Measurements from ENCODE around the gene NCMAP.
"Not testable (repeated sequence)": the region's sequence is repeated elsewhere in the genome, so short reads cannot be mapped to it uniquely, and the experiment has no call there.

The NCMAP gene

GRCh38 chr1:24547195-24547594, 8.7 kb upstream of the NCMAP start:
- Histone ChIP-seq H3K9me3 (ENCODE audit: control insufficient read depth, low read length) (no peaks in the 10 kb centered on the region), H3K4me1 (no peaks in the 10 kb centered on the region), H3K4me2 (ENCODE audit: low read length) (no peak overlapping the region), H3K27ac (no peak overlapping the region), H3K27me3 (ENCODE audit: control insufficient read depth, insufficient read depth, low read length) (no peaks in the 10 kb centered on the region), H3K79me2 (no peaks in the 10 kb centered on the region), H2AFZ (no peak overlapping the region), H3K9ac (no peak overlapping the region), H3K4me3 (ENCODE audit: low read depth, low read length) (no peak overlapping the region), H3K36me3 (ENCODE audit: control insufficient read depth, insufficient read depth, low read length) (no peaks in the 10 kb centered on the region)
- no peak for TF ChIP-seq CTCF (IDR thresholded peaks at IDR 0.05)

GRCh38 chr1:24548070-24548469, 7.8 kb upstream of the NCMAP start:
- Histone ChIP-seq H3K27me3 (ENCODE audit: control insufficient read depth, insufficient read depth, low read length) (no peaks in the 10 kb centered on the region), H3K27ac (no peak overlapping the region), H3K79me2 (no peaks in the 10 kb centered on the region), H3K4me2 (ENCODE audit: low read length) (no peak overlapping the region), H3K36me3 (ENCODE audit: control insufficient read depth, insufficient read depth, low read length) (no peaks in the 10 kb centered on the region), H3K9me3 (ENCODE audit: control insufficient read depth, low read length) (no peaks in the 10 kb centered on the region), H2AFZ (no peak overlapping the region), H3K4me1 (no peaks in the 10 kb centered on the region), H3K9ac (no peak overlapping the region), H3K4me3 (ENCODE audit: low read depth, low read length) (no peak overlapping the region)
- TF ChIP-seq CTCF (IDR thresholded peaks at IDR 0.05) = no peak

- H2AFZ ChIP-seq; H3K4me1 ChIP-seq; H3K27me3 ChIP-seq (ENCODE audit: control insufficient read depth, insufficient read depth, low read length); H3K9me3 ChIP-seq (ENCODE audit: control insufficient read depth, low read length); H3K27ac ChIP-seq; H3K79me2 ChIP-seq; H3K4me2 ChIP-seq (ENCODE audit: low read length); H3K36me3 ChIP-seq (ENCODE audit: control insufficient read depth, insufficient read depth, low read length); H3K4me3 ChIP-seq (ENCODE audit: low read depth, low read length); H3K9ac ChIP-seq: not testable (repeated sequence)
Observed at GRCh38 chr1:24549210-24549609, 6.7 kb upstream of the NCMAP start.

GRCh38 chr1:24551290-24551959, 4.5 kb upstream of the NCMAP start:
- Histone ChIP-seq H3K4me2 (ENCODE audit: low read length) (no peak overlapping the region), H3K9me3 (ENCODE audit: control insufficient read depth, low read length) (no peaks in the 10 kb centered on the region), H3K27me3 (ENCODE audit: control insufficient read depth, insufficient read depth, low read length) (no peaks in the 10 kb centered on the region), H3K36me3 (ENCODE audit: control insufficient read depth, insufficient read depth, low read length) (no peaks in the 10 kb centered on the region), H3K9ac (no peak overlapping the region), H3K4me1 (no peaks in the 10 kb centered on the region), H2AFZ (no peak overlapping the region), H3K79me2 (no peaks in the 10 kb centered on the region), H3K4me3 (ENCODE audit: low read depth, low read length) (no peak overlapping the region), H3K27ac (no peak overlapping the region)
- no peak for TF ChIP-seq CTCF (IDR thresholded peaks at IDR 0.05)

- no peaks in the 10 kb centered on the region for H3K9me3 ChIP-seq (ENCODE audit: control insufficient read depth, low read length)
- no peak overlapping the region for H3K27ac ChIP-seq
- TF ChIP-seq CTCF (IDR thresholded peaks at IDR 0.05) = no peak
- no peaks in the 10 kb centered on the region for H3K4me1 ChIP-seq
- no peaks in the 10 kb centered on the region for H3K36me3 ChIP-seq (ENCODE audit: control insufficient read depth, insufficient read depth, low read length)
- H3K27me3 ChIP-seq (ENCODE audit: control insufficient read depth, insufficient read depth, low read length) = no peaks in the 10 kb centered on the region
- H3K79me2 ChIP-seq = no peaks in the 10 kb centered on the region
- no peak overlapping the region for H3K4me2 ChIP-seq (ENCODE audit: low read length)
- H3K4me3 ChIP-seq (ENCODE audit: low read depth, low read length) = no peak overlapping the region
- no peak overlapping the region for H3K9ac ChIP-seq
- H2AFZ ChIP-seq = no peak overlapping the region
Observed at GRCh38 chr1:24551960-24552571, 3.8 kb upstream of the NCMAP start.
